Measurements from ENCODE around the gene TUBA1B.

DNA sequence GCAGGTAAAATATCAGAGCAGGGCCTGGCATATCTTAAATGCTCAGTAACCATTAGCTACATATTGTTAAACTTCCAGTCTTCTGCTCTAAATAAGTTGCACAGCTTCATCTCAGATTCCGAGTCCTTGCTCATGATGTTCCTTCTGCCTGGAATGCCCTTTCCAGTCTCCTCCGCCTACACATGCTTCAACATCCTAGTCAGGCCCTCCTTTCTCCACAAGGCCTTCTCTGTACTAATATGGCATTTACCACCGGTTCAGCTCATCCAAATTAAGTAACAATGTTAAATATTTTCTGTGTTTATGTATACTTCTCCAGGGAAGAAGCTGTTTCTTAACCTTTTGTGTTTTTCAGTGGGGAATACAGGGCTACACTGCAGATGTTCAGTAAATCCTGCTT, 45.1 kb downstream of the TUBA1B start:
- TF ChIP-seq, protein P1, sequence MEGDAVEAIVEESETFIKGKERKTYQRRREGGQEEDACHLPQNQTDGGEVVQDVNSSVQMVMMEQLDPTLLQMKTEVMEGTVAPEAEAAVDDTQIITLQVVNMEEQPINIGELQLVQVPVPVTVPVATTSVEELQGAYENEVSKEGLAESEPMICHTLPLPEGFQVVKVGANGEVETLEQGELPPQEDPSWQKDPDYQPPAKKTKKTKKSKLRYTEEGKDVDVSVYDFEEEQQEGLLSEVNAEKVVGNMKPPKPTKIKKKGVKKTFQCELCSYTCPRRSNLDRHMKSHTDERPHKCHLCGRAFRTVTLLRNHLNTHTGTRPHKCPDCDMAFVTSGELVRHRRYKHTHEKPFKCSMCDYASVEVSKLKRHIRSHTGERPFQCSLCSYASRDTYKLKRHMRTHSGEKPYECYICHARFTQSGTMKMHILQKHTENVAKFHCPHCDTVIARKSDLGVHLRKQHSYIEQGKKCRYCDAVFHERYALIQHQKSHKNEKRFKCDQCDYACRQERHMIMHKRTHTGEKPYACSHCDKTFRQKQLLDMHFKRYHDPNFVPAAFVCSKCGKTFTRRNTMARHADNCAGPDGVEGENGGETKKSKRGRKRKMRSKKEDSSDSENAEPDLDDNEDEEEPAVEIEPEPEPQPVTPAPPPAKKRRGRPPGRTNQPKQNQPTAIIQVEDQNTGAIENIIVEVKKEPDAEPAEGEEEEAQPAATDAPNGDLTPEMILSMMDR (IDR thresholded peaks at IDR 0.05): no peak
- no peak for TF ChIP-seq EP300 (IDR thresholded peaks at IDR 0.05)
- TF ChIP-seq POLR2AphosphoS5 (IDR thresholded peaks at IDR 0.05): no peak

All from upper lobe of left lung (tissue), 4 donors.